Effector memory CD4-positive, alpha-beta T cell (primary cell): ENCODE measurements around the gene WDR93.

Experiments
- DNase-seq, 3 donors: peaks; one replicate each; pipeline ENCODE4 v3.0.0-alpha.2; 2020
- H3K27ac ChIP-seq: 2 replicates; pipeline ENCODE4 v1.7.0; 2013; ENCODE audit warnings: mild to moderate bottlenecking, low read length, moderate library complexity; ENCODE audit not compliant: insufficient read depth, poor library complexity, severe bottlenecking
- H3K27me3 ChIP-seq: replicated peaks from 2 replicates; pipeline ENCODE4 v1.7.0; 2013; ENCODE audit warnings: mild to moderate bottlenecking, low read length; ENCODE audit not compliant: insufficient read depth, control insufficient read depth, poor library complexity, severe bottlenecking
- H3K36me3 ChIP-seq: 2 replicates; pipeline ENCODE4 v1.7.0; 2013; ENCODE audit warnings: mild to moderate bottlenecking, low read length, moderate library complexity; ENCODE audit not compliant: control insufficient read depth, insufficient read depth
- H3K4me1 ChIP-seq: 2 replicates; pipeline ENCODE4 v1.7.0; 2013; ENCODE audit warnings: low read length, mild to moderate bottlenecking; ENCODE audit not compliant: control insufficient read depth, insufficient read depth, poor library complexity, severe bottlenecking
- H3K4me3 ChIP-seq: 2 replicates; pipeline ENCODE4 v1.7.0; 2013; ENCODE audit warnings: low read length, low read depth, mild to moderate bottlenecking; ENCODE audit not compliant: insufficient read depth, poor library complexity, severe bottlenecking
- H3K9me3 ChIP-seq: 2 replicates; pipeline ENCODE4 v1.7.0; 2013; ENCODE audit warnings: mild to moderate bottlenecking, low read length, moderate library complexity; ENCODE audit not compliant: control insufficient read depth

WDR93 gene

DNA sequence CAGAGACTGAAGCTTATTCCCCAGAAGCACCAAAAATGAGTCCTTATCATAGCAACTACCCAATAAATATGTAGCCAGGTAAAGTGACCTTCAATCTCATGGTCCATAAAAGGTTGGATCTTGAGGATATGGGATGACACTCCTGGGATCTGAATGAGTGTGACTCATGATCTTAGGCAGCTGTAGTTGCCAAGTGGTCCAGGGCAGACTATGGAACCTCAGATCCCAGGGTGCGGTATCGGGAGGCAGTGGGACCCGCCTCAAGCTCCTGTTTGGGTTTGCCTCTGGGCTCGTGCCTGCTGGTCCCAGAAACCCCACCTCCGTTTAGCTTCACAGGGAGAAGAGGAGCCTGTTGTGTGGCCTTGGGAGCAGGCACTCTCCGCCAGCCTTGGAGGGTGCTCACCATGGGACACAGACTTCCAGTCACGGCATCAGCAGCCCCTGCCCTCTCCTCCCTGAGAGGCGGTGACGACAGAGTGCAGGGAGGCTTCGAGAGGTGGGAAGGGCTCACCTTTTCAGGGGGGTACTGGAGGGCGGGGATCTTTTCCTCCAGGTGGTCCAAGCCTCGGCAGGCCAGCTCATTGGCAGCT, 19.5 kb upstream of the WDR93 start:
- no peak overlapping the region for H3K27ac ChIP-seq
- H3K9me3 ChIP-seq = no peaks in the 10 kb centered on the region
- H3K4me1 ChIP-seq = peaks cover under 1% of the 10 kb centered on the region
- no peak for DNase-seq
- no peaks in the 10 kb centered on the region for H3K27me3 ChIP-seq
- no peaks in the 10 kb centered on the region for H3K36me3 ChIP-seq
- H3K4me3 ChIP-seq = no peak overlapping the region

DNA sequence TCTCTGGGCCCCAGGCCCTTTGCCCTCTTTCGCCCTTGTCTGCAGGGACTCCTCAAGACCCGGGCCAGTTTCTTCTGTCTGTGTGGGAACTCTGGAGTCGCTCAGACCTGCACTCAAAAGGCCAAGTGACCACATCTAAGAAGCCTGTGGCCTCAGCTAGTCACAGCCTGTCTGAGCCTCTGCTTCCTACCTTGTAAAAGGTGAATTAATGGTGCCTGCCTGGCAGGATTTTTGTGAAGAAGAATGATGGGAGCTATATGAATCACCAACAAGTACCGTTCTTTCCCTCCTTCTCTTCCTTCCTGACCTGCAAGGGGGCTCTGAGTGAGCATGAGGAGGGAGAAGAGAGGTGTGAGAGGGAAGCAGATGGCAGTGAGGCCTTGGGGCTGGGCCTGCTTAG, 18.9 kb upstream of the WDR93 start:
- Histone ChIP-seq H3K36me3 (no peaks in the 10 kb centered on the region), H3K4me1 (no peaks in the 10 kb centered on the region), H3K4me3 (no peak overlapping the region), H3K27ac (no peak overlapping the region), H3K9me3 (no peaks in the 10 kb centered on the region), H3K27me3 (no peaks in the 10 kb centered on the region)
- no peak for DNase-seq

DNA sequence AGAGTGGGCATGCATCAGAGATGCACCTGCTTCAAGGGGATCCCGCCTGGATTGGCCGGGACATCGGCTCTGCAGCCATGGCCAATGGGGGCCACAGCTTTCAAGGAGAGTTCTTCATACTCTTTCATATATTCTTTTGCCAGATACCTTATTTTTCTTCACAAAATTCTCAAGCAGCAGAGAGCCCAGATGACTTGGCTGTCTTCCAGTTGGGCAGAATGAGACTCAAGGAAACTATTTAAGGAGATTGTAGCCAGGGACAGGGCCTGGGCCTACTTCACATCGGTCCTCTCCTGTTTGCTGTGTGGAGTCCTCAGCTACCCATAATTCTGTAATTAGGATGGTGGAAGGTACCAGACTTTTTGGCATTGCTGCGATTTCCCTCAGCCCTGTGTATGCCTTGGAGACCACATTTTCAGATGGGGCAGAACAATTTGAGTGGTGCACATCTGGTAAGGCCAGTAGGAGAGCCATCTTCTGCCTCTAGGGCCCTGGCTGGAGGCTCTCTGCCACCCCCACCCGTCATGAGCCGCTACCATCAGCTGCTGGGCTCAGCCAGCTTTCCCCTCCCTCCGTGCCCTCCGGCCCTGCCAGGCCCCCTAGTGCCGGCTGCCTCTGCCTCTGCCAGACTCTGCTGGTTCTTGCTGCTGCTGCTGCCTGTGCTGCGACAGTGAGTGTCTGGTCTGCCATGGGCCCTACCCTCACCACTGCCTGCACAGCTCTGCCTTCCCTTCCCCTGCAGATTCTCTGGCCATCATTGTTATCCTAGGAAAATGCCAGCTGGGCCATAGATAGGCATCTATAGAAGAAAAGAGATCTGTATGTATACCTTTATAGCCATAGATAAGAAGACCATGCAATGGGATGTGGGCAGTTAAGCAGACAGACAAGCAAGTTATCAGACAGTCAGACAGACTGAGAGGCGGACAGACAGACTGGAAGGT, 18.1 kb upstream of the WDR93 start:
- DNase-seq = no peak
- Histone ChIP-seq H3K36me3 (no peaks in the 10 kb centered on the region), H3K4me1 (no peaks in the 10 kb centered on the region), H3K27me3 (no peaks in the 10 kb centered on the region), H3K9me3 (no peaks in the 10 kb centered on the region), H3K4me3 (no peak overlapping the region), H3K27ac (no peak overlapping the region)

DNA sequence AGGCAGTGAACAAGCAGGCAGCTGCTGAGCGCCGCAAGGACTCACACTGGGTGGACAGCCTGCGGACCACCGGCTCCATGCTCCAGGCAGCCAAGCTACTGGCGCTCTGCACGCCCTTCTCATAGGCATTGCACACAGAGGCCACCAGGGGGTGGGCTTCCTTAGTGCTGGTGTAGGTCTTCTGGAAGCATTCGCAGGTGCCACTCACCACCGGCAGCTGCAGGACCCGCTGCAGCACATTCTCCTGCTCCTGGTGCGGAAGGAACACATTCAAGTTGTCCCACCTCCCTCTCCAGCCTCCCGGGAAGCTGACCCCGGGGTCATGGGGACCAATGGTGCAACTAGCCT, 17.5 kb upstream of the WDR93 start:
- no peaks in the 10 kb centered on the region for H3K9me3 ChIP-seq
- no peak overlapping the region for H3K27ac ChIP-seq
- no peak overlapping the region for H3K4me3 ChIP-seq
- H3K36me3 ChIP-seq = no peaks in the 10 kb centered on the region
- H3K4me1 ChIP-seq = no peaks in the 10 kb centered on the region
- no peaks in the 10 kb centered on the region for H3K27me3 ChIP-seq
- no peak for DNase-seq

- Histone ChIP-seq H3K4me3 (no peak overlapping the region), H3K27me3 (no peaks in the 10 kb centered on the region), H3K9me3 (no peaks in the 10 kb centered on the region), H3K4me1 (no peaks in the 10 kb centered on the region), H3K27ac (no peak overlapping the region), H3K36me3 (no peaks in the 10 kb centered on the region)
- no peak for DNase-seq
These were observed 16.1 kb upstream of the WDR93 start for GRCh38 chr15:89674526-89674925.

- H3K4me3 ChIP-seq = no peak overlapping the region
- H3K27ac ChIP-seq = no peak overlapping the region
- DNase-seq = no peak
- H3K4me1 ChIP-seq = no peaks in the 10 kb centered on the region
- H3K27me3 ChIP-seq = no peaks in the 10 kb centered on the region
- H3K9me3 ChIP-seq = no peaks in the 10 kb centered on the region
- no peaks in the 10 kb centered on the region for H3K36me3 ChIP-seq
These were observed 15.0 kb upstream of the WDR93 start for GRCh38 chr15:89675606-89676005.

DNA sequence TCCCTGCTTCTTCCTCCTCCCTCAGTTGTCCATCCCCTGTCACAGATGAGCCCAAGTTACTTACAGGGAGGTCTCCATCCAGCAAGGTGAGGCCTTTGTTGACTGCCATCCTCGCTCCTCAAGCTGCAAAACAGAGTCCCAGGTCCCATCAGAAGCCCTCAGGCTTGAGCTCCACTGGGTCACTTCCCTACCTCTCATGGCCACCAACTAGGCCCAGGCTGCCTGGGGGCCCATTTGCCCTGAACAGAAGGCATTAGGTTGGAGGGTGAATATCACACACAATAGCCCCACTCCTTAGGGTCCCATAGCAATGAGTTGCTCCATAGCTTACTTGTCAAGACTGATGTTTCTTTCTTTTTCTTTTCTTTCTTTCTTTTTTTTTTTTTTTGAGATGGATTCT, 13.2 kb upstream of the WDR93 start:
- H3K9me3 ChIP-seq = no peaks in the 10 kb centered on the region
- no peaks in the 10 kb centered on the region for H3K36me3 ChIP-seq
- DNase-seq = no peak
- H3K27ac ChIP-seq = no peak overlapping the region
- no peak overlapping the region for H3K4me3 ChIP-seq
- no peaks in the 10 kb centered on the region for H3K27me3 ChIP-seq
- no peaks in the 10 kb centered on the region for H3K4me1 ChIP-seq

DNA sequence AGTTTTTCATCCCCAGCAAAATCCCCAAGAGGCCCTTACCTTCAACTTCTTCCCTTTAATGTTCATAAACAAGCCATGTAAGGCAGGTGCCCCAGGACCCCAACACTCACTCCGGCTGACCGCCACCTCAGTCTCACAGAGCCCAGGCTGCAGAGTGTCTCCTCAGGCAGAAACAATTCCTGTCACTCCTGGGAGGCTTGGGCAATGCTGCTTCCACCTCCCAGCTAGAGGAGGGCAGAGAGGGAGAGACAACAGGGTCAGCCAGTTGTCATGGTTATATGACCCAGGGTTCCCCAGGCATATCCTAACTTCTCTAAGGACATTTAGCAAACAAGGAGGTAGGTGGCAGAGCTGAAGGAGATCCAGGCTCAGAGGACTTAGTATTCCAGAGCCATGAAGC, 11.4 kb upstream of the WDR93 start, which contains the start of gene PLIN1:
TSS of gene PLIN1 (minus strand) at position 156 of the 400 bp plus-strand sequence. CDS start 1,878 bp downstream, outside the sequence.
- DNase-seq = no peak
- H3K27me3 ChIP-seq = no peaks in the 10 kb centered on the region
- H3K9me3 ChIP-seq = no peaks in the 10 kb centered on the region
- H3K4me3 ChIP-seq = no peak within 1 kb of the TSS
- H3K4me1 ChIP-seq = no peaks in the 10 kb centered on the region
- no peaks in the 10 kb centered on the region for H3K36me3 ChIP-seq
- H3K27ac ChIP-seq = no peak within 1 kb of the TSS

DNA sequence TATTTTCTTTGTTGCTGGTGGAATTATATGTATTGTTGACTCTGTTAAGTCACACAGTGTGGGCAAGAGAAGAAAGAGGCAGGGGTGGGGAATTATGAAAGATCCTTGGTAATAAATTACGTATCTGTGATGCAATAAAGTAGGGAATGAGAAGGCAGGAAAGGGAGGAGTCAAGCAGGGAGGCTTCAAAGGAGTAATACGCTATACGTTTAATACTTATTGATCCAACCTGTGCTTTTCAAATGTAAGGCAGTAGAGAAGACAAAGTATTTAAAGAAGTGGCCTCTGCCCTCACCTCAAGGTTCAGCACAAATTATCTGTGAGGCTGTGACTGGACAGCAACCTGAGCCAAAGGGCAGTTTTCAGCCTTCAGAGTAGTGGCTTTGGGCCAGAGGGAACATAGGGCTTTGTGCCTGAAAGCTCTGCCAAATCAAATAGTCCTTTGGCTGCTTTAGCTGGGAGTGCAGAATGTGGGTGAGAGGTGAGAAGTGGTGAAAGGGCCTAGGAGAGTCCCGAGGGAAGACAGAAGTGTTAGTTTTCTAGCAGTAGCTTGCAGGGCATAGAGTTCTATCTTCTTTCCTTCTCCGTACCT, 10.2 kb upstream of the WDR93 start:
- Histone ChIP-seq H3K9me3 (no peaks in the 10 kb centered on the region), H3K36me3 (no peaks in the 10 kb centered on the region), H3K4me1 (no peaks in the 10 kb centered on the region), H3K27ac (no peak overlapping the region), H3K4me3 (no peak overlapping the region), H3K27me3 (no peaks in the 10 kb centered on the region)
- no peak for DNase-seq

DNA sequence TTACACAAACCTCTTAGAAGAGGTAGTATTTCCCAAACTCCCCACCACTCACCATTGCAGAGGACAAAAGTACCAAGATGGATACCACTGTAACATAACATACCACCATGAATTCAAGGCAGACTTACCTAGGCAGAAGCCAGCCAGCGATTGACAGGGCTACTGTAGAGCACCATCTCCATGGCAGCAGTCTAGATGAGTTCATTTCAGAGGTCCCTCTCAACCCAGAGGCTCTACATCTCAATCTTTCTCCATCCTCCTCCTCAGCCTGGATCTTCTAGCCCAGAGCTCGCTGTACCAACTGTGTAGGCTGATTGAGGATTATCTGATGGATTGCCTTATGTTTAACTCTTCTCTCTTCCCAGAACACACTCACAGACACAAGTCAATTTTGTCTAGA, 9.5 kb upstream of the WDR93 start:
- H3K9me3 ChIP-seq = no peaks in the 10 kb centered on the region
- no peak overlapping the region for H3K27ac ChIP-seq
- peaks cover 3% of the 10 kb centered on the region for H3K36me3 ChIP-seq
- DNase-seq = no peak
- no peaks in the 10 kb centered on the region for H3K27me3 ChIP-seq
- no peak overlapping the region for H3K4me3 ChIP-seq
- H3K4me1 ChIP-seq = no peaks in the 10 kb centered on the region
